Liver (tissue), 3 donors: ENCODE results near the gene MXRA8.

Experiments used
- ATF3 ChIP-seq: IDR thresholded peaks from 2 replicates; pipeline ENCODE4 v1.6.1; 2016; ENCODE audit warnings: antibody characterized with exemption
- CTCF ChIP-seq: fragments of 150-350 bp; IDR thresholded peaks from 2 replicates; pipeline ENCODE4 v1.5.1; 2017; ENCODE audit warnings: improper control_type of control experiment, low read depth, low read length; ENCODE audit not compliant: missing input control
- FOXA1 ChIP-seq: IDR thresholded peaks from 2 replicates; pipeline ENCODE4 v1.6.1; 2016; ENCODE audit warnings: antibody characterized with exemption
- GABPA ChIP-seq, 2 donors: IDR thresholded peaks in 1 of 2; conservative IDR thresholded peaks in 1 of 2; 2 replicates each; pipeline ENCODE4 v1.6.1; 2016; ENCODE audit warnings: antibody characterized with exemption in 2 of 2, mild to moderate bottlenecking in 1 of 2, moderate library complexity in 1 of 2
- SP1 ChIP-seq: IDR thresholded peaks from 2 replicates; pipeline ENCODE4 v1.6.1; 2018; ENCODE audit warnings: antibody characterized with exemption, mild to moderate bottlenecking
- YY1 ChIP-seq: IDR thresholded peaks from 2 replicates; pipeline ENCODE4 v1.6.1; 2016; ENCODE audit warnings: antibody characterized with exemption, mild to moderate bottlenecking
- ZBTB33 ChIP-seq: IDR thresholded peaks from 2 replicates; pipeline ENCODE4 v1.6.1; 2016; ENCODE audit warnings: antibody characterized with exemption
- donor health status: healthy.
- donor health status: healthy.

GRCh38 chr1:1376551-1377226 lies 18.3 kb upstream of the MXRA8 start:
- TF ChIP-seq CTCF = no peak
- no peak for TF ChIP-seq SP1
- TF ChIP-seq ATF3 = no peak
- no peak for TF ChIP-seq YY1
- no peak for TF ChIP-seq FOXA1
- TF ChIP-seq ZBTB33 = no peak
- no peak for TF ChIP-seq GABPA (IDR thresholded peaks at IDR 0.05 in 1 of 2, conservative IDR thresholded peaks at IDR 0.05 in 1 of 2)
